HCEC 1CT (cell line): Measurements from ENCODE around the gene GPR148.

Experiments
- DNase-seq: peaks from one replicate; pipeline ENCODE4 v3.0.0-alpha.2; 2017

The GPR148 gene

GRCh38 chr2:130754811-130755210, 25.9 kb downstream of the GPR148 start:
- DNase-seq, result no peak

- DNase-seq, result no peak
Observed at GRCh38 chr2:130755256-130756052, 26.6 kb downstream of the GPR148 start, which contains the start of gene AMER3. TSS of gene AMER3 (plus strand) at chr2:130755540. CDS start at chr2:130762073, 6,533 bp downstream.

GRCh38 chr2:130756053-130756873, 27.4 kb downstream of the GPR148 start:
- no peak for DNase-seq

GRCh38 chr2:130756874-130757668, 28.2 kb downstream of the GPR148 start:
- no peak for DNase-seq

- DNase-seq, result no peak
Observed at GRCh38 chr2:130759906-130760753, 31.3 kb downstream of the GPR148 start.

GRCh38 chr2:130760754-130761751, 32.2 kb downstream of the GPR148 start:
- DNase-seq, result no peak

- no peak for DNase-seq
Observed at GRCh38 chr2:130762031-130762909, 33.4 kb downstream of the GPR148 start.

GRCh38 chr2:130762910-130763385, 34.1 kb downstream of the GPR148 start:
- no peak for DNase-seq

GRCh38 chr2:130763405-130763804, 34.5 kb downstream of the GPR148 start:
- no peak for DNase-seq

- no peak for DNase-seq
Observed at GRCh38 chr2:130764035-130764820, 35.4 kb downstream of the GPR148 start.

GRCh38 chr2:130764821-130765115, 35.9 kb downstream of the GPR148 start:
- no peak for DNase-seq

GRCh38 chr2:130765464-130765863, 36.6 kb downstream of the GPR148 start:
- no peak for DNase-seq

- no peak for DNase-seq
Observed at GRCh38 chr2:130766037-130766436, 37.2 kb downstream of the GPR148 start.

GRCh38 chr2:130766711-130767407, 38.0 kb downstream of the GPR148 start:
- DNase-seq, result no peak

GRCh38 chr2:130767408-130767775, 38.5 kb downstream of the GPR148 start:
- DNase-seq, result no peak

GRCh38 chr2:130768191-130768855, 39.5 kb downstream of the GPR148 start:
- DNase-seq, result no peak

- no peak for DNase-seq
Observed at GRCh38 chr2:130769343-130769907, 40.6 kb downstream of the GPR148 start.
